Fibroblast of lung (primary cell): Measurements from ENCODE around the gene PLAAT2.
"Not testable (repeated sequence)": the region's sequence is repeated elsewhere in the genome, so short reads cannot be mapped to it uniquely, and the experiment has no call there.

Source experiments
- EZH2 ChIP-seq: IDR thresholded peaks from 2 replicates; pipeline ENCODE4 v1.5.1; 2012; ENCODE audit warnings: low read length, control low read depth, mild to moderate bottlenecking; ENCODE audit errors: missing control alignments
- TF ChIP-seq, protein P1 (sequence below), 2 donors: IDR thresholded peaks in 1 of 2; conservative IDR thresholded peaks in 1 of 2; 1 replicate in 1 of 2; 2 replicates in 1 of 2; pipeline ENCODE4 v1.5.1; 2011 to 2012; ENCODE audit warnings: low read length in 2 of 2, control low read depth in 1 of 2, inconsistent platforms in 1 of 2, low read depth in 1 of 2, mild to moderate bottlenecking in 1 of 2

DNA sequence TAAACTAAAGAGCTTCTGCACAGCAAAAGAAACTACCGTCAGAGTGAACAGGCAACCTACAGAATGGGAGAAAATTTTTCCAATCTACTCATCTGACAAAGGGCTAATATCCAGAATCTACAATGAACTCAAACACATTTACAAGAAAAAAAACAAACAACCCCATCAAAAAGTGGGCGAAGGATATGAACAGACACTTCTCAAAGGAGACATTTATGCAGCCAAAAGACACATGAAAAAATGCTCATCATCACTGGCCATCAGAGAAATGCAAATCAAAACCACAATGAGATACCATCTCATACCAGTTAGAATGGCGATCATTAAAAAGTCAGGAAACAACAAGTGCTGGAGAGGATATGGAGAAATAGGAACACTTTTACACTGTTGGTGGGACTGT is 15.7 kb upstream of the PLAAT2 start:
- TF ChIP-seq, protein P1, sequence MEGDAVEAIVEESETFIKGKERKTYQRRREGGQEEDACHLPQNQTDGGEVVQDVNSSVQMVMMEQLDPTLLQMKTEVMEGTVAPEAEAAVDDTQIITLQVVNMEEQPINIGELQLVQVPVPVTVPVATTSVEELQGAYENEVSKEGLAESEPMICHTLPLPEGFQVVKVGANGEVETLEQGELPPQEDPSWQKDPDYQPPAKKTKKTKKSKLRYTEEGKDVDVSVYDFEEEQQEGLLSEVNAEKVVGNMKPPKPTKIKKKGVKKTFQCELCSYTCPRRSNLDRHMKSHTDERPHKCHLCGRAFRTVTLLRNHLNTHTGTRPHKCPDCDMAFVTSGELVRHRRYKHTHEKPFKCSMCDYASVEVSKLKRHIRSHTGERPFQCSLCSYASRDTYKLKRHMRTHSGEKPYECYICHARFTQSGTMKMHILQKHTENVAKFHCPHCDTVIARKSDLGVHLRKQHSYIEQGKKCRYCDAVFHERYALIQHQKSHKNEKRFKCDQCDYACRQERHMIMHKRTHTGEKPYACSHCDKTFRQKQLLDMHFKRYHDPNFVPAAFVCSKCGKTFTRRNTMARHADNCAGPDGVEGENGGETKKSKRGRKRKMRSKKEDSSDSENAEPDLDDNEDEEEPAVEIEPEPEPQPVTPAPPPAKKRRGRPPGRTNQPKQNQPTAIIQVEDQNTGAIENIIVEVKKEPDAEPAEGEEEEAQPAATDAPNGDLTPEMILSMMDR (conservative IDR thresholded peaks at IDR 0.05 in 1 of 2, IDR thresholded peaks at IDR 0.05 in 1 of 2; ENCODE audit: low read depth in 1 of 2, low read length in 2 of 2), result not testable (repeated sequence)
- not testable (repeated sequence) for TF ChIP-seq EZH2
